RKO (cell line): ENCODE data around the gene GPR161.

Source experiments
- DNase-seq: peaks from one replicate; pipeline ENCODE4 v3.0.0-alpha.2; 2016; ENCODE audit warnings: low spot score

GPR161 gene

DNA sequence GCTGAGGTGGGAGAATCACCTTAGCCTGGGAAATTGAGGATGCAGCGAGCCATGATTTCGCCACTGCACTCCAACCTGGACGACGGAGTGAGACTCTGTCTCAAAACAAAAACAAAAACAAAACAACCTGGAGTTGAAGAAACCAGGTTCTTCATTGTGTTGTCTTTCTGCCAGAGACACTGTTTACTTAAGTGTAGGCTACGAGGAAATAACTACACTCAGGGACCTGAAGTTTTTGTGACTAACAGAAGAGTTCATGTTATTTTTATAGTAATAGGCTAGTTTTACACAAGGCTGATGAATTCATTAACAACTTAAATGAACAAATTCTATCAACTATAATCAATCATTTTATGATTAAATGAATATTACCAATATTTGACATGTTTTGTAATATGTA, 101.4 kb downstream of the GPR161 start:
- DNase-seq = no peak

DNA sequence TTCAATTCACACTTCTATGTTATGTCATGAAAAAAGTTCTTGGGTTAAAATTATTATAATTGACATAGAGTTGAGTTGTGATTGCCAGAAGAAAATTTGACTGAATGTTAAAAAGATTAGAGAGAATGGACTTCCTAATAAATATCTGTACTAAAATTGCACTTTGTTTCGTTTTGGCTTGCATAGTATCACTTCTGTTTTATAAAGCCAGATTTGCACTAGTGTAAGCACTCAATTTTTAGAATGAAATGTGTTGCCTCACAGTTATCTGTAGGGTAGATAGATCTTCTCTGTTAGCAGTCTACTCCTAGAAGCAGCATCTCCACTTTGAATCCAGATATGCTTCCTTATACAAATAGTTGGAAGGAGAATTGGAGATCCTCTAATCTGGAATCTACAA, 104.7 kb downstream of the GPR161 start:
- no peak for DNase-seq

DNA sequence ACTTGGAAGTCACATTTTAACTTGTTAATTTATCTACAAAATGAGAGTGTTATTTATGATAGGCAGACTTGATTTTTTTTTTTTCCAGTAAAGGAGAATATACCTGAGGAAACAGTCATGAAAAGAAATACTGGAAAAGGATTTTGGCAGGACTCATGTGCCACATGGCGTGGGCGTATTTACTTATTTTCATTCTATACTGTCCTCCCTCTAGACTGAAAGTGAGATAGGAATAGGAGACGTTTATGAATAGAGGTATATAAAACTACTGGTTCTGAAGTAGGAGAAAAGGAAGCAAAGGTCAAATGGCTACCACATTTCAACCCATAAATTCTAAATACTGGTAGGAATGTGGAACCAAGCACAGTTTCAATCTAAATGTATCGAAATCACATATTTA, 105.1 kb downstream of the GPR161 start:
- DNase-seq = no peak

DNA sequence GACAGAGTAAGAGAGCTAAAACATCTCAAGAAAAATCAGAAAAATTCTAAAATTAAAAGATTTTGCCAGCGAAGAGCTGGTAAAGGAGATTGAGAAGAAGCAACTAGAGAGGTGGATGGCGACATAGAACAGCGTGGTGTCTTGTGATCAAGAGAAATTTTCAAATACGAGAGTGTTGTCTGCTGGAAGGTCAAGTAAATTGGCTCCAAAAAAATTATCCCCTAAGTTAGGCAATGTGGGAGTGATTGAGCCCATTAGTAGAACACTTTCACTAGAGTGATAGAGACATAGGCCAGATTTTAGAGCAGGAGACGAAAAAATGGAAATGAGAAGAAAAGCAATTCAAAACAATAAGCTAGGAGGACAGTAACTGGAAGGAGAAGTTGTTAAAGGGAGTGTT, 105.5 kb downstream of the GPR161 start:
- no peak for DNase-seq
